Upper lobe of left lung (tissue), 6 donors: Measurements from ENCODE around the gene MT1H. TPM values are rescaled to one million over a fixed set of nuclear protein-coding genes. Genes with fewer than 3 reads are reported as not detected.
"Not testable (repeated sequence)": the region's sequence is repeated elsewhere in the genome, so short reads cannot be mapped to it uniquely, and the experiment has no call there.

Experiments used
- ATAC-seq, 2 donors: fragments of 200-7000 bp; cut with Tn5 transposase; one replicate each; pipeline ENCODE4 v1.9.1; 2022; ENCODE audit warnings: mild to moderate bottlenecking in 2 of 2, moderate library complexity in 2 of 2; ENCODE audit not compliant: low FRiP score in 2 of 2
- DNase-seq, 2 donors: peaks; one replicate each; pipeline ENCODE4 v3.0.0-alpha.2; 2019 to 2020
- H3K27ac ChIP-seq, 4 donors: fragments of 200-600 bp; sonication (generic); one replicate each; pipeline ENCODE4 v1.5.1; 2016 to 2019
- H3K27me3 ChIP-seq, 4 donors: fragments of 200-600 bp; sonication (generic); one replicate each; pipeline ENCODE4 v1.5.1; 2017 to 2019
- H3K36me3 ChIP-seq, 4 donors: fragments of 200-600 bp; sonication (generic); one replicate each; pipeline ENCODE4 v1.5.1; 2016 to 2019
- H3K4me1 ChIP-seq, 4 donors: fragments of 200-600 bp; sonication (generic); one replicate each; pipeline ENCODE4 v1.5.1; 2018 to 2019
- H3K4me3 ChIP-seq, 4 donors: fragments of 200-600 bp; sonication (generic); one replicate each; pipeline ENCODE4 v1.5.1; 2017 to 2019; ENCODE audit warnings: mild to moderate bottlenecking in 2 of 4, moderate library complexity in 1 of 4
- H3K9me3 ChIP-seq, 4 donors: fragments of 200-600 bp; sonication (generic); one replicate each; pipeline ENCODE4 v1.5.1; 2018 to 2019
- CTCF ChIP-seq, 6 experiments: fragments of 450-650 bp in 4 of 6; fragments of 200-600 bp in 2 of 6; sonication (generic) in 2 of 6; IDR thresholded peaks; one replicate each; pipeline ENCODE4 v1.5.1; 2016 to 2019; ENCODE audit warnings: antibody characterized with exemption in 6 of 6
- EP300 ChIP-seq, 4 donors: sonication (generic); formaldehyde crosslinking; IDR thresholded peaks; one replicate each; pipeline ENCODE4 v1.5.1; 2017; ENCODE audit warnings: antibody characterized with exemption in 4 of 4, control low read depth in 2 of 4
- POLR2A ChIP-seq, 4 donors: fragments of 450-650 bp; IDR thresholded peaks; one replicate each; pipeline ENCODE4 v1.5.1; 2016 to 2017; ENCODE audit warnings: antibody characterized with exemption in 4 of 4, mild to moderate bottlenecking in 2 of 4
- POLR2AphosphoS5 ChIP-seq, 2 donors: sonication (generic); formaldehyde crosslinking; IDR thresholded peaks; one replicate each; pipeline ENCODE4 v1.5.1; 2017; ENCODE audit warnings: antibody characterized with exemption in 2 of 2
- WGBS, 2 donors: methylation state at CpG; one replicate each; pipeline ENCODE4 v1.1.5; 2017 to 2018; 5-methylcytosine and 5-hydroxymethylcytosine counted together
- total RNA-seq, 6 donors: library from RNA; depleted of rRNA in 4 of 6; stranded (reverse); fragments of >200 nt in 4 of 6; gene quantifications; one replicate each; pipeline versions ENCODE4 v1.1.0 to v1.2.1, GENCODE V29; 2016 to 2021
- donor health status: DM: no; HTN: no; CAD: no; lungs with moderate emphysema.
- donor health status: DM: no; HTN: yes; CAD: no; lungs with severe emphysema.

Gene MT1H
- total RNA-seq, 6 donors from 2014 or later, result 2.9 to 9.3 TPM; not detected in 4

GRCh38 chr16:56673921-56674320, 4.3 kb downstream of the MT1H start:
- Histone ChIP-seq H3K4me1 (peaks cover 5 to 20% (median 15%) of the 10 kb centered on the region in 4 donors), H3K36me3 (no peaks in the 10 kb centered on the region), H3K27ac (no peak overlapping the region), H3K27me3 (peaks cover 0 to 19% (median 7%) of the 10 kb centered on the region in 4 donors), H3K4me3 (no peak overlapping the region), H3K9me3 (no peaks in the 10 kb centered on the region)
- peak in 1 of 2 donors; percentile 47 for ATAC-seq
- no peak for TF ChIP-seq POLR2AphosphoS5 (IDR thresholded peaks at IDR 0.05)
- TF ChIP-seq CTCF (IDR thresholded peaks at IDR 0.05), result peak; percentile 38 to 62 (median 53)
- 38 to 43% methylated on average over 12 of the region's 12 CpGs for WGBS, 2 donors
- DNase-seq, result no peak

- DNase-seq, H3K4me3 ChIP-seq, H3K27ac ChIP-seq, H3K9me3 ChIP-seq, H3K36me3 ChIP-seq, ATAC-seq: not testable (repeated sequence)
- H3K4me1 ChIP-seq, result peaks cover 2 to 15% (median 10%) of the 10 kb centered on the region in 4 donors
- WGBS, 2 donors, result 87 to 89% methylated on average over 6 of the region's 6 CpGs
- peaks cover 0 to 14% (median 4%) of the 10 kb centered on the region in 4 donors for H3K27me3 ChIP-seq
These were observed 5.0 kb downstream of the MT1H start for GRCh38 chr16:56674570-56674969.

DNA sequence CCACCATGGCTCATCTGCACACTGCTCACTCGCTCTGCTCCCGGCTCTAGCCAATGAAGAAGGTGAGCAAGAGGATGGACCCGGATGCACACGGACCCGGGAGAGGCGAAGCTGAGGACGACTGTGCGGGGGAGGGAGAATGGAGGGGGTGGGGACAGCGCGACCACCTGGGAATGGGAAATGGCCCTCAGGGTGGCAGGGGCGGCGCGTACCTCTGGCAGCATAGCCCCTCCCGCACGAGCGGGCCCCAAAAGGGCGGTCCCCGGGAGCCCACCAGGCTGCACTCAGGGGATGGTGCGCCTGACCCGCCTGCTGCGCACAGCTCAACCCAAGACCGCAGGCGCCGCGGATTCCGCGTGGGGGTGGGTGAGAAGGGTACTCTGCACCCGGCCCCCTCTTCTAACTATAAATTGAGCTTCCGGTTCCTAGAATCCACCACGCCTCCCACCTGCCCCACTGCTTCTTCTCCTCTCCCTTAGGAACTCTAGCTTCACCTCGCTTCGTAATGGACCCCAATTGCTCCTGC, 6.1 kb downstream of the MT1H start:
- peak in 1 of 2 donors; percentile 45 for ATAC-seq
- Histone ChIP-seq H3K27ac (no peak overlapping the region), H3K9me3 (no peaks in the 10 kb centered on the region), H3K4me3 (peak overlapping the region in 3 of 4 donors; percentile 34 to 42 (median 35)), H3K36me3 (no peaks in the 10 kb centered on the region), H3K4me1 (peaks cover 0 to 12% (median 7%) of the 10 kb centered on the region in 4 donors), H3K27me3 (peaks cover 0 to 6% (median 3%) of the 10 kb centered on the region in 4 donors)
- WGBS, 2 donors, result 9 to 10% methylated on average over 23 to 31 of the region's 32 CpGs
- TF ChIP-seq POLR2AphosphoS5 (IDR thresholded peaks at IDR 0.05) (no peak), EP300 (IDR thresholded peaks at IDR 0.05) (no peak), CTCF (IDR thresholded peaks at IDR 0.05) (no peak), POLR2A (IDR thresholded peaks at IDR 0.05) (no peak)
- DNase-seq, result peak in 1 of 2 donors; percentile 87

- 78 to 95% methylated on average over 1 to 3 of the region's 3 CpGs for WGBS, 2 donors
- no peak overlapping the region for H3K27ac ChIP-seq
- H3K36me3 ChIP-seq, result no peaks in the 10 kb centered on the region
- DNase-seq (no peak), ATAC-seq (no peak)
- H3K27me3 ChIP-seq, result peaks cover 0 to 6% (median 3%) of the 10 kb centered on the region in 4 donors
- no peaks in the 10 kb centered on the region for H3K9me3 ChIP-seq
- no peak for TF ChIP-seq EP300 (IDR thresholded peaks at IDR 0.05)
- TF ChIP-seq CTCF (IDR thresholded peaks at IDR 0.05), result no peak
- TF ChIP-seq POLR2A (IDR thresholded peaks at IDR 0.05), result no peak
- TF ChIP-seq POLR2AphosphoS5 (IDR thresholded peaks at IDR 0.05), result no peak
- H3K4me1 ChIP-seq, result peaks cover 9 to 23% (median 14%) of the 10 kb centered on the region in 4 donors
- H3K4me3 ChIP-seq, result no peak overlapping the region
These were observed 7.9 kb downstream of the MT1H start for GRCh38 chr16:56677474-56677873.

DNA sequence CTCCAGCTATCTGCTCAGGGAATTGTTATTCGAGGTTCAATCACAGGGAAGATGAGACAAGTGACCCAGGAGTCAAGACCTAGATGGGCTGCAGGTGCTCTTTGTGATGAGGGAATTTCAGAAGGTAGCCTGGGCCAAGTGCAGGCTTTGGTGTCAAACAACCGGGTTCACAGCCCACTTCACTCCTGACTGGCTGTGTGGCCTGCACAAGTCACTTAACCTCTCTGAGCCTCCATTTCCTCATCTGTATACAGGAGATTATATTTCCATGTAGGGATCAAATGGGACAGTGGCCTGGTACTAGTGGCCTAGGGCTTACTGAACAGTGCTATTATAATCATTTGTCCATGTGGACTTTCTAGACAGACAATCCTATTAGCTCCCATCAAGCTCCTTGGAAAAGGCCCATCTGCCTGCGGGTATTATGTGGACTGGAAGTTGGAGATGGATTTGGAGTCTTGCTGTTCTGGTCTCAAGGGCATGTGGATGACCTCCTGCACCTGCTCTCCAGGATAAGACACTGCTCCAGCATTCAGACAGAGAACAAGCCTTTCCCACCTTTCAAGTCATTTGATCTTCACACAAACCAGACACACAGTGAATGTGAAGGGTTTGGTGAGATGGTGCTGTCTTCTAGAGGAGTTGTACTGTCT, 9.6 kb downstream of the MT1H start:
- no peak overlapping the region for H3K27ac ChIP-seq
- H3K4me3 ChIP-seq, result no peak overlapping the region
- no peaks in the 10 kb centered on the region for H3K9me3 ChIP-seq
- DNase-seq (no peak), ATAC-seq (no peak)
- peaks cover 0 to 6% (median 3%) of the 10 kb centered on the region in 4 donors for H3K27me3 ChIP-seq
- WGBS, 2 donors, result 90 to 92% methylated on average over 2 to 3 of the region's 3 CpGs
- H3K4me1 ChIP-seq, result peaks cover 13 to 37% (median 27%) of the 10 kb centered on the region in 4 donors
- TF ChIP-seq EP300 (IDR thresholded peaks at IDR 0.05) (no peak), CTCF (IDR thresholded peaks at IDR 0.05) (no peak), POLR2A (IDR thresholded peaks at IDR 0.05) (no peak), POLR2AphosphoS5 (IDR thresholded peaks at IDR 0.05) (no peak)
- H3K36me3 ChIP-seq, result no peaks in the 10 kb centered on the region
